IMR-90 (cell line): ENCODE measurements around the gene TFEB. TPM values are rescaled to one million over a fixed set of nuclear protein-coding genes. Genes with fewer than 3 reads are reported as not detected.

ENCODE experiments used
- ATAC-seq: fragments of 200-7000 bp; cut with Tn5 transposase; 2 replicates; pipeline ENCODE4 v1.9.1; 2020; ENCODE audit warnings: low read depth, mild to moderate bottlenecking, moderate library complexity
- BruUV-seq: library from RNA; stranded (reverse); fragments of 400-500 nt; replicated peaks from 2 replicates; lab custom pipeline; 2021; lab: Mats Ljungman, UMichigan
- CTCF ChIA-PET: fragments of 300-600 bp; formaldehyde crosslinking; extraction: SDS; loops from one replicate; lab custom pipeline; 2021; ENCODE audit warnings: antibody characterized with exemption; lab: Yijun Ruan, JAX
- POLR2A ChIA-PET: fragments of 300-600 bp; sonication (Branson Sonifier 250); formaldehyde crosslinking; loops from one replicate; lab custom pipeline; 2022; ENCODE audit warnings: antibody characterized with exemption; ENCODE audit not compliant: unreplicated experiment; lab: Charles Lee
- DNase-seq: peaks from one replicate; pipeline ENCODE4 v3.0.0; 2013
- H2AFZ ChIP-seq: replicated peaks from 2 replicates; pipeline ENCODE3; 2013; ENCODE audit warnings: low read length, mild to moderate bottlenecking; ENCODE audit not compliant: poor library complexity
- H2AK5ac ChIP-seq: 2 replicates; pipeline ENCODE4 v1.6.1; 2013; ENCODE audit warnings: low read depth, low read length, inconsistent platforms
- H2AK9ac ChIP-seq: replicated peaks from 2 replicates; pipeline ENCODE3; 2013; ENCODE audit warnings: mild to moderate bottlenecking, low read depth, low read length, moderate library complexity; ENCODE audit not compliant: poor library complexity
- H2BK120ac ChIP-seq: 2 replicates; pipeline ENCODE4 v1.6.1; 2013; ENCODE audit warnings: low read depth, low read length, inconsistent platforms
- H2BK15ac ChIP-seq: 3 replicates; pipeline ENCODE4 v1.6.1; 2013; ENCODE audit warnings: low read depth, low read length, inconsistent platforms
- H2BK20ac ChIP-seq: 2 replicates; pipeline ENCODE4 v1.6.1; 2013; ENCODE audit warnings: low read depth, mild to moderate bottlenecking, inconsistent platforms, low read length, moderate library complexity
- H2BK5ac ChIP-seq: 2 replicates; pipeline ENCODE4 v1.6.1; 2013; ENCODE audit warnings: mild to moderate bottlenecking, low read depth, low read length, inconsistent platforms; ENCODE audit not compliant: poor library complexity, severe bottlenecking
- H3K14ac ChIP-seq: replicated peaks from 2 replicates; pipeline ENCODE4 v1.6.1; 2013; ENCODE audit warnings: low read depth, low read length, inconsistent platforms
- H3K18ac ChIP-seq: 2 replicates; pipeline ENCODE4 v1.6.1; 2013; ENCODE audit warnings: low read depth, low read length, control low read depth
- H3K23ac ChIP-seq: 2 replicates; pipeline ENCODE4 v1.6.1; 2013; ENCODE audit warnings: low read depth, low read length, inconsistent platforms
- H3K27ac ChIP-seq: 2 replicates; pipeline ENCODE4 v1.5.1; 2013; ENCODE audit warnings: mild to moderate bottlenecking, control low read depth, low read length; ENCODE audit not compliant: insufficient read depth
- H3K27me3 ChIP-seq: 2 replicates; pipeline ENCODE4 v1.6.1; 2013; ENCODE audit warnings: low read length; ENCODE audit not compliant: control insufficient read depth, insufficient read depth
- H3K36me3 ChIP-seq: 2 replicates; pipeline ENCODE4 v1.6.1; 2013; ENCODE audit warnings: low read length, mixed read lengths; ENCODE audit not compliant: control insufficient read depth, insufficient read depth
- H3K4ac ChIP-seq: 2 replicates; pipeline ENCODE4 v1.6.1; 2013; ENCODE audit warnings: low read depth, low read length, inconsistent platforms
- H3K4me1 ChIP-seq: 2 replicates; pipeline ENCODE4 v1.6.1; 2013; ENCODE audit warnings: low read length, mixed read lengths; ENCODE audit not compliant: control insufficient read depth, insufficient read depth
- H3K4me2 ChIP-seq: 2 replicates; pipeline ENCODE4 v1.6.1; 2013; ENCODE audit warnings: low read depth, mild to moderate bottlenecking, control low read depth, low read length, moderate library complexity
- H3K4me3 ChIP-seq: 2 replicates; pipeline ENCODE4 v1.5.1; 2013; ENCODE audit warnings: low read depth, mild to moderate bottlenecking, control low read depth, low read length, moderate library complexity; ENCODE audit not compliant: insufficient read depth
- H3K56ac ChIP-seq: 2 replicates; pipeline ENCODE4 v1.6.1; 2013; ENCODE audit warnings: low read length, inconsistent platforms; ENCODE audit not compliant: insufficient read depth; ENCODE audit errors: extremely low read depth
- H3K79me1 ChIP-seq, 2 experiments: 2 replicates each; pipeline ENCODE4 v1.6.1; 2013; ENCODE audit warnings: low read length in 2 of 2, inconsistent platforms in 1 of 2, low read depth in 1 of 2
- H3K9ac ChIP-seq: 2 replicates; pipeline ENCODE4 v1.6.1; 2013; ENCODE audit warnings: low read depth, low read length, control low read depth
- H3K9me1 ChIP-seq: 2 replicates; pipeline ENCODE4 v1.6.1; 2013; ENCODE audit warnings: low read length, inconsistent platforms; ENCODE audit not compliant: insufficient read depth
- H3K9me3 ChIP-seq: 2 replicates; pipeline ENCODE4 v1.6.1; 2013; ENCODE audit warnings: low read length; ENCODE audit not compliant: control insufficient read depth, insufficient read depth
- H4K20me1 ChIP-seq: 2 replicates; pipeline ENCODE4 v1.6.1; 2013; ENCODE audit warnings: low read length, inconsistent platforms; ENCODE audit not compliant: insufficient read depth
- H4K5ac ChIP-seq: 2 replicates; pipeline ENCODE4 v1.6.1; 2013; ENCODE audit warnings: mild to moderate bottlenecking, low read depth, low read length, control low read depth
- H4K8ac ChIP-seq, 2 experiments: 2 replicates each; pipeline ENCODE4 v1.6.1; 2013; ENCODE audit warnings: low read depth in 2 of 2, low read length in 2 of 2, control low read depth in 1 of 2, inconsistent platforms in 1 of 2
- H4K91ac ChIP-seq: 2 replicates; pipeline ENCODE4 v1.6.1; 2013; ENCODE audit warnings: low read depth, low read length, inconsistent platforms; ENCODE audit not compliant: insufficient read depth
- BHLHE40 ChIP-seq: fragments of 150-350 bp; IDR thresholded peaks from 2 replicates; pipeline ENCODE4 v1.6.1; 2016; ENCODE audit warnings: mild to moderate bottlenecking, low read depth, low read length
- CEBPB ChIP-seq: IDR thresholded peaks from 2 replicates; pipeline ENCODE4 v1.6.1; 2012; ENCODE audit warnings: low read depth, low read length, improper control_type of control experiment
- CHD1 ChIP-seq: IDR thresholded peaks from 2 replicates; pipeline ENCODE4 v1.6.1; 2012; ENCODE audit warnings: low read depth, low read length, improper control_type of control experiment
- FOS ChIP-seq: fragments of 150-350 bp; IDR thresholded peaks from 2 replicates; pipeline ENCODE4 v1.6.1; 2016; ENCODE audit warnings: low read depth, low read length
- MAFK ChIP-seq: IDR thresholded peaks from 2 replicates; pipeline ENCODE4 v1.6.1; 2012; ENCODE audit warnings: low read depth, low read length, improper control_type of control experiment
- MAZ ChIP-seq: IDR thresholded peaks from 2 replicates; pipeline ENCODE4 v1.6.1; 2012; ENCODE audit warnings: low read depth, mild to moderate bottlenecking, low read length, improper control_type of control experiment, moderate library complexity, borderline replicate concordance
- MXI1 ChIP-seq: IDR thresholded peaks from 2 replicates; pipeline ENCODE4 v1.6.1; 2012; ENCODE audit warnings: low read depth, mild to moderate bottlenecking, low read length, moderate library complexity, borderline replicate concordance
- NFE2L2 ChIP-seq: fragments of 150-350 bp; IDR thresholded peaks from 2 replicates; pipeline ENCODE4 v1.6.1; 2016; ENCODE audit warnings: low read depth, mild to moderate bottlenecking, low read length
- POLR2A ChIP-seq: IDR thresholded peaks from 2 replicates; pipeline ENCODE4 v1.6.1; 2012; ENCODE audit warnings: mild to moderate bottlenecking, low read depth, low read length
- RAD21 ChIP-seq: IDR thresholded peaks from 2 replicates; pipeline ENCODE4 v1.6.1; 2012; ENCODE audit warnings: low read length, improper control_type of control experiment
- RCOR1 ChIP-seq: IDR thresholded peaks from 2 replicates; pipeline ENCODE4 v1.6.1; 2012; ENCODE audit warnings: mild to moderate bottlenecking, low read length, improper control_type of control experiment; ENCODE audit not compliant: insufficient replicate concordance
- RFX5 ChIP-seq: IDR thresholded peaks from 2 replicates; pipeline ENCODE4 v1.8.0; 2012; ENCODE audit warnings: low read depth, mild to moderate bottlenecking, low read length, moderate library complexity
- SMC3 ChIP-seq: fragments of 150-350 bp; IDR thresholded peaks from 2 replicates; pipeline ENCODE4 v1.6.1; 2016; ENCODE audit warnings: low read depth, mild to moderate bottlenecking, antibody characterized with exemption, low read length, moderate library complexity
- WGBS, 2 experiments: methylation state at CpG; one replicate each; pipeline versions ENCODE4 v1.1.5 to v1.1.7; 2013; ENCODE audit warnings: missing lambda C conversion rate in 2 of 2; ENCODE audit not compliant: insufficient read length in 1 of 2; ENCODE audit errors: extremely low coverage in 2 of 2; 5-methylcytosine and 5-hydroxymethylcytosine counted together
- dilution Hi-C: fragments of 300-500 bp; cut with HindIII; formaldehyde crosslinking; loops from one replicate; pipeline ENCODE4 v1.14.3; 2018; ENCODE audit warnings: low sequenced_read_pairs; ENCODE audit not compliant: unreplicated experiment
- in situ Hi-C: fragments of 300-500 bp; cut with MboI; formaldehyde crosslinking; loops from 3 replicates; pipeline ENCODE4 v1.14.3; 2019; ENCODE audit warnings: low sequenced_read_pairs, inconsistent platforms, mixed read lengths
- intact Hi-C: fragments of 100-400 bp; cut with micrococcal nuclease; formaldehyde crosslinking; loops from 2 replicates; pipeline ENCODE4 v1.10.0; 2022
- polyA plus RNA-seq, 3 experiments: library from polyadenylated mRNA; depleted of rRNA; stranded (reverse); fragments of >200 nt; gene quantifications; 2 replicates each; pipeline ENCODE4 v1.2.3, GENCODE V29; 2012; ENCODE audit warnings: low replicate concordance in 1 of 3
- total RNA-seq: library from RNA; depleted of rRNA; stranded (reverse); fragments of >200 nt; gene quantifications from 2 replicates; pipeline ENCODE4 v1.2.3, GENCODE V29; 2012
- TF ChIP-seq, protein P1 (sequence below): fragments of 150-350 bp; IDR thresholded peaks from 2 replicates; pipeline ENCODE4 v1.6.1; 2016; ENCODE audit warnings: low read depth, mild to moderate bottlenecking, low read length, moderate library complexity, borderline replicate concordance
- TF ChIP-seq, protein P2 (sequence below): fragments of 150-350 bp; IDR thresholded peaks from 2 replicates; pipeline ENCODE4 v1.6.1; 2017; ENCODE audit warnings: mild to moderate bottlenecking, antibody characterized with exemption, low read length, low read depth
- TF ChIP-seq, protein P3 (sequence below): conservative IDR thresholded peaks from 2 replicates; pipeline ENCODE4 v1.5.1; 2012; ENCODE audit warnings: mild to moderate bottlenecking, low read depth, low read length, improper control_type of control experiment

The TFEB gene
- total and polyA plus RNA-seq, 2 of the 4 experiments (the other 2 are of a cell fraction), result 4.5 to 4.9 TPM

DNA sequence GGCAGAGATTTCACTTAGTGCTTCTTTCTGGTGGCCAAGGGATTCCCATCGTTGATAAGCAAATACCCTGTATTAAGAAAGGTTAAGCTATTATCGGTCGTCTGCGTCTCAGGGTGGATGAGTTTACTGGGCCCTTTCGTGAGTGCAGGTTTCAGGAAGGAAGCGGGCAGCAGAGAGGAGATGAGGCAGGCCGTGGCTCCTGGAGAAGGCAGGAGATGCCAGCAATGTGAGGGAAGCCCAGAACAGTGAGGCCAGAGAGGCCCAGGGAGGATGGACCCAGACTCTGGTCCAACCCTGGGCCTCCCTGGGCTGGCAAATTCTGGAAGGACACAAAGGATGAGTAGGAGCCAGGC, 11.2 kb downstream of the TFEB start:
- POLR2A ChIA-PET, result no interaction called here
- CTCF ChIA-PET, result no interaction called here
- Histone ChIP-seq H3K4me2 (no peak overlapping the region), H3K4ac (peak overlapping the region; percentile 89), H4K91ac (no peak overlapping the region), H3K27me3 (no peaks in the 10 kb centered on the region), H3K18ac (no peak overlapping the region), H3K4me1 (peaks cover 14% of the 10 kb centered on the region), H2BK5ac (no peak overlapping the region), H4K5ac (no peak overlapping the region), H2BK15ac (peak overlapping the region; percentile 94; the same call in 1 of the 3 replicates), H2AK9ac (peak overlapping the region; percentile 73), H2AK5ac (peak overlapping the region; percentile 81), H2AFZ (no peak overlapping the region), H3K56ac (no peak overlapping the region), H4K8ac (peak overlapping the region; percentile 91 to 98; a peak in 2 of 4 replicates), H3K14ac (peak overlapping the region; percentile 83; the same call in 1 of the 2 replicates), H3K27ac (no peak overlapping the region), H3K9me3 (no peaks in the 10 kb centered on the region), H3K79me1 (peaks cover 6 to 14% of the 10 kb centered on the region in 2 experiments; a peak in 3 of 4 replicates), H3K23ac (peak overlapping the region; percentile 44; the same call in 1 of the 2 replicates), H2BK120ac (peak overlapping the region; percentile 90; the same call in 1 of the 2 replicates), H3K4me3 (no peak overlapping the region), H2BK20ac (peak overlapping the region; percentile 32), H3K36me3 (no peaks in the 10 kb centered on the region), H3K9ac (no peak overlapping the region), H4K20me1 (no peaks in the 10 kb centered on the region), H3K9me1 (peaks cover 18% of the 10 kb centered on the region)
- intact Hi-C loops, result no loop called here
- no peak for ATAC-seq
- dilution Hi-C loops, result no loop called here
- TF ChIP-seq CEBPB, result no peak
- TF ChIP-seq RCOR1, result no peak
- TF ChIP-seq, protein P1, sequence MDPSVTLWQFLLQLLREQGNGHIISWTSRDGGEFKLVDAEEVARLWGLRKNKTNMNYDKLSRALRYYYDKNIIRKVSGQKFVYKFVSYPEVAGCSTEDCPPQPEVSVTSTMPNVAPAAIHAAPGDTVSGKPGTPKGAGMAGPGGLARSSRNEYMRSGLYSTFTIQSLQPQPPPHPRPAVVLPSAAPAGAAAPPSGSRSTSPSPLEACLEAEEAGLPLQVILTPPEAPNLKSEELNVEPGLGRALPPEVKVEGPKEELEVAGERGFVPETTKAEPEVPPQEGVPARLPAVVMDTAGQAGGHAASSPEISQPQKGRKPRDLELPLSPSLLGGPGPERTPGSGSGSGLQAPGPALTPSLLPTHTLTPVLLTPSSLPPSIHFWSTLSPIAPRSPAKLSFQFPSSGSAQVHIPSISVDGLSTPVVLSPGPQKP, result no peak
- TF ChIP-seq CHD1, result no peak
- no peak for TF ChIP-seq RAD21
- TF ChIP-seq SMC3, result no peak
- TF ChIP-seq MAZ, result no peak
- TF ChIP-seq MXI1, result no peak
- TF ChIP-seq NFE2L2, result no peak
- TF ChIP-seq MAFK, result no peak
- TF ChIP-seq, protein P2, sequence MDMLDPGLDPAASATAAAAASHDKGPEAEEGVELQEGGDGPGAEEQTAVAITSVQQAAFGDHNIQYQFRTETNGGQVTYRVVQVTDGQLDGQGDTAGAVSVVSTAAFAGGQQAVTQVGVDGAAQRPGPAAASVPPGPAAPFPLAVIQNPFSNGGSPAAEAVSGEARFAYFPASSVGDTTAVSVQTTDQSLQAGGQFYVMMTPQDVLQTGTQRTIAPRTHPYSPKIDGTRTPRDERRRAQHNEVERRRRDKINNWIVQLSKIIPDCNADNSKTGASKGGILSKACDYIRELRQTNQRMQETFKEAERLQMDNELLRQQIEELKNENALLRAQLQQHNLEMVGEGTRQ, result no peak
- TF ChIP-seq POLR2A, result no peak
- TF ChIP-seq, protein P3, sequence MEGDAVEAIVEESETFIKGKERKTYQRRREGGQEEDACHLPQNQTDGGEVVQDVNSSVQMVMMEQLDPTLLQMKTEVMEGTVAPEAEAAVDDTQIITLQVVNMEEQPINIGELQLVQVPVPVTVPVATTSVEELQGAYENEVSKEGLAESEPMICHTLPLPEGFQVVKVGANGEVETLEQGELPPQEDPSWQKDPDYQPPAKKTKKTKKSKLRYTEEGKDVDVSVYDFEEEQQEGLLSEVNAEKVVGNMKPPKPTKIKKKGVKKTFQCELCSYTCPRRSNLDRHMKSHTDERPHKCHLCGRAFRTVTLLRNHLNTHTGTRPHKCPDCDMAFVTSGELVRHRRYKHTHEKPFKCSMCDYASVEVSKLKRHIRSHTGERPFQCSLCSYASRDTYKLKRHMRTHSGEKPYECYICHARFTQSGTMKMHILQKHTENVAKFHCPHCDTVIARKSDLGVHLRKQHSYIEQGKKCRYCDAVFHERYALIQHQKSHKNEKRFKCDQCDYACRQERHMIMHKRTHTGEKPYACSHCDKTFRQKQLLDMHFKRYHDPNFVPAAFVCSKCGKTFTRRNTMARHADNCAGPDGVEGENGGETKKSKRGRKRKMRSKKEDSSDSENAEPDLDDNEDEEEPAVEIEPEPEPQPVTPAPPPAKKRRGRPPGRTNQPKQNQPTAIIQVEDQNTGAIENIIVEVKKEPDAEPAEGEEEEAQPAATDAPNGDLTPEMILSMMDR, result no peak
- TF ChIP-seq BHLHE40, result no peak
- TF ChIP-seq FOS, result no peak
- no peak for TF ChIP-seq RFX5
- 84% methylated on average over 6 of the region's 7 CpGs; no CpG with 5 or more reads in 1 of the 2 experiments for WGBS, 2 experiments
- in situ Hi-C loops, result no loop called here
- no TSS peak for BruUV-seq
- no peak for DNase-seq
